LNCaP clone FGC (cell line): ENCODE results near the gene DCAF6.
A peak's percentile ranks its signal among the peaks of the same experiment; 100 is the strongest.
"Not testable (repeated sequence)": the region's sequence is repeated elsewhere in the genome, so short reads cannot be mapped to it uniquely, and the experiment has no call there.

ENCODE experiments used
- DNase-seq: peaks from one replicate; pipeline ENCODE4 v3.0.0-alpha.2; 2011; ENCODE audit warnings: low read depth
- H3K4me3 ChIP-seq: 2 replicates; pipeline ENCODE4 v1.5.1; 2011; ENCODE audit warnings: mild to moderate bottlenecking, low read depth, low read length, control low read depth
- TF ChIP-seq, protein P1 (sequence below): IDR thresholded peaks from 2 replicates; pipeline ENCODE4 v1.5.1; 2012; ENCODE audit warnings: mild to moderate bottlenecking; ENCODE audit not compliant: control insufficient read depth, insufficient read depth; ENCODE audit errors: extremely low read depth

The DCAF6 gene

DNA sequence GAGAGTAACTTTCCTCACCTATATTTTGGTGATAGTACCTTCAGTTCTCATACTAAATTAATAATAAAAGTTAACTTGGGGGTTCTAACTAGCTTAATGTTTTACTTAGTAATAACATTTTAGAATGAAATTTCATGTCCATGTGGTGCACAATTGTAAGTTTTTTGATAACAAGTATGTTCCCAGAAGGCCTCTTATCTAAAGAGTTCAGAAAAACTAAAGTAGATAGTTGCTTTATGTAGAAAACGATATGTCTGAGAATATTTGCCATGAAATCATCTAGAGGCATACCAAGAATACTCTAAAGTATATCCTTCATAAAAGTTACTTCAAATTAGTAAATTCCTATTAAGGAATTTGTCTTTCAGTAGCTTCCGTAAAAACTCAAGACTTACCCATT lies 12.4 kb upstream of the DCAF6 start:
- no peak overlapping the region for H3K4me3 ChIP-seq
- no peak for DNase-seq
- TF ChIP-seq, protein P1, sequence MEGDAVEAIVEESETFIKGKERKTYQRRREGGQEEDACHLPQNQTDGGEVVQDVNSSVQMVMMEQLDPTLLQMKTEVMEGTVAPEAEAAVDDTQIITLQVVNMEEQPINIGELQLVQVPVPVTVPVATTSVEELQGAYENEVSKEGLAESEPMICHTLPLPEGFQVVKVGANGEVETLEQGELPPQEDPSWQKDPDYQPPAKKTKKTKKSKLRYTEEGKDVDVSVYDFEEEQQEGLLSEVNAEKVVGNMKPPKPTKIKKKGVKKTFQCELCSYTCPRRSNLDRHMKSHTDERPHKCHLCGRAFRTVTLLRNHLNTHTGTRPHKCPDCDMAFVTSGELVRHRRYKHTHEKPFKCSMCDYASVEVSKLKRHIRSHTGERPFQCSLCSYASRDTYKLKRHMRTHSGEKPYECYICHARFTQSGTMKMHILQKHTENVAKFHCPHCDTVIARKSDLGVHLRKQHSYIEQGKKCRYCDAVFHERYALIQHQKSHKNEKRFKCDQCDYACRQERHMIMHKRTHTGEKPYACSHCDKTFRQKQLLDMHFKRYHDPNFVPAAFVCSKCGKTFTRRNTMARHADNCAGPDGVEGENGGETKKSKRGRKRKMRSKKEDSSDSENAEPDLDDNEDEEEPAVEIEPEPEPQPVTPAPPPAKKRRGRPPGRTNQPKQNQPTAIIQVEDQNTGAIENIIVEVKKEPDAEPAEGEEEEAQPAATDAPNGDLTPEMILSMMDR: no peak

DNA sequence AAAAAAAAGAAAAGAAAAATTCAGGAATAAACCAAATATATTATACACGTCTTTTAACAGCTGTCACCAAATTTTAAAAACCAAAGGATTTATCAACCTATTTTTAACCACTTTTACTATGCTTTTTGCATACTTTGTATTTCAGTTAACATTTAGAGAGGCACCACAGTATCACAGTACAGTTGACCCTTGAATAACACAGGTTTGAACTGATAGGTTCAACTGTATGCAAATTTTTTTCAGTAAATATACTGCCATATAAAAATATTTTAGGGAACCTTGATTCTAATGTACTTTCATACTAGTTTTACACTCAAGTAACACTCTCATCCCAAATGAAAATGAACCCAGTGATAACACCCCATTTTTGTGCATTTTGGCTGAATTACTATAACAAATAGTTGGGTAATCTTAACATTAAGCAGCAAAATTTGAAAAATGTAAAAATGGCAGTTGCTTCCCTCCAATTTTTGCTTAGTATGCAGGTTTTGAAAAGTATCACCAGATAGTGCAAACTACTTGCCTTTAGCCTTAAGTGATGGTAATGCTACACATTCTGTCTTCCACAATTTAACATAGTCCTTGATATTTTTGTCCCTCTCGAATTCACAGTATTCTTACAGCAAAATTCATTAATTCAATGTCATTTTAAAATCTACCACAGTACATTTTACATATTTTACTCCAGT lies 11.8 kb upstream of the DCAF6 start:
- DNase-seq: no peak
- H3K4me3 ChIP-seq: no peak overlapping the region
- TF ChIP-seq, protein P1: no peak

DNA sequence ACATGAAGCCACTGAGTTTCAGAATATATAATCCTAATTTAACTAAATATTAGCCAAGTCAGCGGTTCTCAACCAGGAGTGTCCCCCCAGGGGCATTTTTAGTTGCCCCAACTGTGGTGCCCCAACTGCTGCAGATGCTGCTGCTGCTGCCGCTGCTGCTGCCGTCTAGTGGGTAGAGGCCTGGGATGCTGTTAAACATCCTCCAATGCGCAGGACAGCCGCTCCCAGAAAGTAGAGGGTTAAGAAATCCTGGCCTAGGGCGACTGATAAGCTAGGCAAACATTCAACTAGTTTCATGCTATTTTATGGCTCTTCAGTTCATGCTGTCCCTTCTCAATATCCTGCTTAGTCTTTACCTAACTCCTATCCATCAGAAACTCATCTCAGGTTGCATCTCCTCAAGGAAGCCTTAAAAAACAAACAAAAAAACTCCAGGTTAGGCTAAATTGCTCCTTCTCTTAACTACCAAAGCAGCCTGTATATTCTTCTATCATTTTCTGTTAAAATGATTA lies 9.9 kb upstream of the DCAF6 start:
- DNase-seq: peak; percentile 97
- H3K4me3 ChIP-seq: peak overlapping the region; percentile 48
- TF ChIP-seq, protein P1: peak; percentile 80

DNA sequence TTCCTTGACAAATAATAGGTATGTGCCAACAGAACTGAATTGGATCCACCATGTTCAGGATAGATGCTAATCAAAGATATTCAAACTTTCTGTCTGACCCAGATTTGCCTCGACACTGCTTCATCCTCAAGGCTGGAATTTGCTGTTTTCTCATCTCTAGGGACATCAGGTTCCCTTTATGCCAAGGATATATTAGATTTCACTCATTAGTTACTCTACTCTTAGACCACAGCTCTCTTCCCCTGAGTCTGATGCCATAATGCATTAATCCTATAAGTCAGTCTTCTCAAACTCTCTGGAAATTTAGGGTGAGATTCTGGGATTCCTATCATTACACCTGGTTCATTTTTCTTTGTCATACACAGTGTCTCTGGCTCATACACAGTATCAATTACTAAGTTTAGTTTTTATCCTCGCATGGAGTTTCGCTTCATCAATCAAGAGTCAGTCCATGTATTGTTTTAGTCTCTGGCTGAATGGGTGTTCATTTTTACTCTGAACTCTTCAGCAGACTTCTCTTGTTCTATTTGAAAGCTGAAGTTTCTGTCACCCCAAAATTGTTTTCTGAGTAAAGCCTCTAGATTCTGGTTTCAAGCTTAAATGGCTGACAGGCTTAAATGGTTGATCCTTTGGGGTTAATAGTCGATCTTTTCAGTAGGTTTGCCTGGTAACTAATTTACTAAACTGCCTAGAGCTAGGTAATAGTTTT lies 9.3 kb upstream of the DCAF6 start:
- peak overlapping the region; percentile 48 for H3K4me3 ChIP-seq
- DNase-seq: no peak
- TF ChIP-seq, protein P1: no peak

DNA sequence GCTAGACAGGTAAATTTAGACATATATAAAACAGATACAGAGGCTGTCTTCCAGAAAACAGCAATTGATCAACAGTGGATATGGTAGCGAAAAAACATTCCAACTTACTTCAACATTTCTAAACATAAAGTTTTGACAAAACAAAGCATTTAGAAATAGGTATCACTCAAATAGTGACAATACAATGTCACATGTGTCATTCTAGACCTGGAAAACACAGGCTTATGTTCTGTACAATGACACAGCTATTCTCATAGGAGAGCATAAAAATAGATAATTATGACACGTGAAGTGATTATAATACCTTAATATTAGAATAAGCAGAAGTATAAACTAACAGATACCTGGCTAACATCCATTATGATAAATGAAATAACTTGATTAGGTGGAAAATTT lies 8.0 kb upstream of the DCAF6 start:
- TF ChIP-seq, protein P1: no peak
- no peak for DNase-seq
- H3K4me3 ChIP-seq: peak overlapping the region; percentile 48

DNA sequence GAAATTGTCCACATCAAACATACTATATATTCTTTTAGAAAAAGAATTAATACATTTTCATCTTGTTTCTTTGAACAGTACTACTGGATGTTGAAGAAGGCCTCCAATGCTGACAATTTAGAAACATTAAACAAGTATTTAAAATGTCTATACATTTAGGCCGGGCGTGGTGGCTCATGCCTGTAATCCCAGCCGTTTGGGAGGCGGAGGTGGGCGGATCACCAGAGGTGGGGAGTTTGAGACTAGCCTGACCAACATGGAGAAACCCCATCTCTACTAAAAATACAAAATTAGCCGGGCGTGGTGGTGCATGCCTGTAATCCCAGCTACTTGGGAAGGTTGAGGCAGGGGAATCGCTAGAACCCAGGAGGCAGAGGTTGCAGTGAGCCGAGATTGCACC lies 7.6 kb upstream of the DCAF6 start:
- H3K4me3 ChIP-seq: peak overlapping the region; percentile 48
- not testable (repeated sequence) for DNase-seq

DNA sequence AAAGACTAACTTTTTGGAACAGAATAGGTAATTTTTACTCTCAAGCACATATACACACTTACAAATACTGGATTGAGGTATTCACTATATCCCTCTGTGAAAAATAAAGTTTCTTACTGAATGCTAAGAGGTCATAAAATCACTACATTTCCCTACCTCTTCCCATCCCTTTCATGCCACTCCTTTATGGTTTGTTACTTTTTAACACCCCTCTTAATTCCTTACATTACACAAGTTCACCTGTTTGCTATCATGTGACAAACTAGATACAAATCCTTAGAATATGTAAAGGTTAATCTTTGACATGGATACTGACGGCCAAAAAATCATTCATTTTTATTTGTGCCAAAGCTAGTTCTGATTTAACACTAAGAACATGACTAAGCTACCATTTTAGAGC lies 6.8 kb upstream of the DCAF6 start:
- H3K4me3 ChIP-seq: peak overlapping the region; percentile 48
- TF ChIP-seq, protein P1: no peak
- no peak for DNase-seq
